IMR-90 (cell line): ENCODE measurements around the gene SCAF11. TPM values are rescaled to one million over a fixed set of nuclear protein-coding genes. Genes with fewer than 3 reads are reported as not detected.

ENCODE experiments used
- ATAC-seq: fragments of 200-7000 bp; cut with Tn5 transposase; 2 replicates; pipeline ENCODE4 v1.9.1; 2020; ENCODE audit warnings: low read depth, mild to moderate bottlenecking, moderate library complexity
- BruUV-seq: library from RNA; stranded (reverse); fragments of 400-500 nt; replicated peaks from 2 replicates; lab custom pipeline; 2021; lab: Mats Ljungman, UMichigan
- CTCF ChIA-PET: fragments of 300-600 bp; formaldehyde crosslinking; extraction: SDS; loops from one replicate; lab custom pipeline; 2021; ENCODE audit warnings: antibody characterized with exemption; lab: Yijun Ruan, JAX
- POLR2A ChIA-PET: fragments of 300-600 bp; sonication (Branson Sonifier 250); formaldehyde crosslinking; loops from one replicate; lab custom pipeline; 2022; ENCODE audit warnings: antibody characterized with exemption; ENCODE audit not compliant: unreplicated experiment; lab: Charles Lee
- DNase-seq: peaks from one replicate; pipeline ENCODE4 v3.0.0; 2013
- H2AFZ ChIP-seq: replicated peaks from 2 replicates; pipeline ENCODE3; 2013; ENCODE audit warnings: low read length, mild to moderate bottlenecking; ENCODE audit not compliant: poor library complexity
- H2AK5ac ChIP-seq: 2 replicates; pipeline ENCODE4 v1.6.1; 2013; ENCODE audit warnings: low read depth, low read length, inconsistent platforms
- H2AK9ac ChIP-seq: replicated peaks from 2 replicates; pipeline ENCODE3; 2013; ENCODE audit warnings: mild to moderate bottlenecking, low read depth, low read length, moderate library complexity; ENCODE audit not compliant: poor library complexity
- H2BK120ac ChIP-seq: 2 replicates; pipeline ENCODE4 v1.6.1; 2013; ENCODE audit warnings: low read depth, low read length, inconsistent platforms
- H2BK15ac ChIP-seq: 3 replicates; pipeline ENCODE4 v1.6.1; 2013; ENCODE audit warnings: low read depth, low read length, inconsistent platforms
- H2BK20ac ChIP-seq: 2 replicates; pipeline ENCODE4 v1.6.1; 2013; ENCODE audit warnings: low read depth, mild to moderate bottlenecking, inconsistent platforms, low read length, moderate library complexity
- H2BK5ac ChIP-seq: 2 replicates; pipeline ENCODE4 v1.6.1; 2013; ENCODE audit warnings: mild to moderate bottlenecking, low read depth, low read length, inconsistent platforms; ENCODE audit not compliant: poor library complexity, severe bottlenecking
- H3K14ac ChIP-seq: replicated peaks from 2 replicates; pipeline ENCODE4 v1.6.1; 2013; ENCODE audit warnings: low read depth, low read length, inconsistent platforms
- H3K18ac ChIP-seq: 2 replicates; pipeline ENCODE4 v1.6.1; 2013; ENCODE audit warnings: low read depth, low read length, control low read depth
- H3K23ac ChIP-seq: 2 replicates; pipeline ENCODE4 v1.6.1; 2013; ENCODE audit warnings: low read depth, low read length, inconsistent platforms
- H3K27ac ChIP-seq: 2 replicates; pipeline ENCODE4 v1.5.1; 2013; ENCODE audit warnings: mild to moderate bottlenecking, control low read depth, low read length; ENCODE audit not compliant: insufficient read depth
- H3K27me3 ChIP-seq: 2 replicates; pipeline ENCODE4 v1.6.1; 2013; ENCODE audit warnings: low read length; ENCODE audit not compliant: control insufficient read depth, insufficient read depth
- H3K36me3 ChIP-seq: 2 replicates; pipeline ENCODE4 v1.6.1; 2013; ENCODE audit warnings: low read length, mixed read lengths; ENCODE audit not compliant: control insufficient read depth, insufficient read depth
- H3K4ac ChIP-seq: 2 replicates; pipeline ENCODE4 v1.6.1; 2013; ENCODE audit warnings: low read depth, low read length, inconsistent platforms
- H3K4me1 ChIP-seq: 2 replicates; pipeline ENCODE4 v1.6.1; 2013; ENCODE audit warnings: low read length, mixed read lengths; ENCODE audit not compliant: control insufficient read depth, insufficient read depth
- H3K4me2 ChIP-seq: 2 replicates; pipeline ENCODE4 v1.6.1; 2013; ENCODE audit warnings: low read depth, mild to moderate bottlenecking, control low read depth, low read length, moderate library complexity
- H3K4me3 ChIP-seq: 2 replicates; pipeline ENCODE4 v1.5.1; 2013; ENCODE audit warnings: low read depth, mild to moderate bottlenecking, control low read depth, low read length, moderate library complexity; ENCODE audit not compliant: insufficient read depth
- H3K56ac ChIP-seq: 2 replicates; pipeline ENCODE4 v1.6.1; 2013; ENCODE audit warnings: low read length, inconsistent platforms; ENCODE audit not compliant: insufficient read depth; ENCODE audit errors: extremely low read depth
- H3K79me1 ChIP-seq, 2 experiments: 2 replicates each; pipeline ENCODE4 v1.6.1; 2013; ENCODE audit warnings: low read length in 2 of 2, inconsistent platforms in 1 of 2, low read depth in 1 of 2
- H3K9ac ChIP-seq: 2 replicates; pipeline ENCODE4 v1.6.1; 2013; ENCODE audit warnings: low read depth, low read length, control low read depth
- H3K9me1 ChIP-seq: 2 replicates; pipeline ENCODE4 v1.6.1; 2013; ENCODE audit warnings: low read length, inconsistent platforms; ENCODE audit not compliant: insufficient read depth
- H3K9me3 ChIP-seq: 2 replicates; pipeline ENCODE4 v1.6.1; 2013; ENCODE audit warnings: low read length; ENCODE audit not compliant: control insufficient read depth, insufficient read depth
- H4K20me1 ChIP-seq: 2 replicates; pipeline ENCODE4 v1.6.1; 2013; ENCODE audit warnings: low read length, inconsistent platforms; ENCODE audit not compliant: insufficient read depth
- H4K5ac ChIP-seq: 2 replicates; pipeline ENCODE4 v1.6.1; 2013; ENCODE audit warnings: mild to moderate bottlenecking, low read depth, low read length, control low read depth
- H4K8ac ChIP-seq, 2 experiments: 2 replicates each; pipeline ENCODE4 v1.6.1; 2013; ENCODE audit warnings: low read depth in 2 of 2, low read length in 2 of 2, control low read depth in 1 of 2, inconsistent platforms in 1 of 2
- H4K91ac ChIP-seq: 2 replicates; pipeline ENCODE4 v1.6.1; 2013; ENCODE audit warnings: low read depth, low read length, inconsistent platforms; ENCODE audit not compliant: insufficient read depth
- BHLHE40 ChIP-seq: fragments of 150-350 bp; IDR thresholded peaks from 2 replicates; pipeline ENCODE4 v1.6.1; 2016; ENCODE audit warnings: mild to moderate bottlenecking, low read depth, low read length
- CEBPB ChIP-seq: IDR thresholded peaks from 2 replicates; pipeline ENCODE4 v1.6.1; 2012; ENCODE audit warnings: low read depth, low read length, improper control_type of control experiment
- CHD1 ChIP-seq: IDR thresholded peaks from 2 replicates; pipeline ENCODE4 v1.6.1; 2012; ENCODE audit warnings: low read depth, low read length, improper control_type of control experiment
- FOS ChIP-seq: fragments of 150-350 bp; IDR thresholded peaks from 2 replicates; pipeline ENCODE4 v1.6.1; 2016; ENCODE audit warnings: low read depth, low read length
- MAZ ChIP-seq: IDR thresholded peaks from 2 replicates; pipeline ENCODE4 v1.6.1; 2012; ENCODE audit warnings: low read depth, mild to moderate bottlenecking, low read length, improper control_type of control experiment, moderate library complexity, borderline replicate concordance
- MXI1 ChIP-seq: IDR thresholded peaks from 2 replicates; pipeline ENCODE4 v1.6.1; 2012; ENCODE audit warnings: low read depth, mild to moderate bottlenecking, low read length, moderate library complexity, borderline replicate concordance
- NFE2L2 ChIP-seq: fragments of 150-350 bp; IDR thresholded peaks from 2 replicates; pipeline ENCODE4 v1.6.1; 2016; ENCODE audit warnings: low read depth, mild to moderate bottlenecking, low read length
- POLR2A ChIP-seq: IDR thresholded peaks from 2 replicates; pipeline ENCODE4 v1.6.1; 2012; ENCODE audit warnings: mild to moderate bottlenecking, low read depth, low read length
- RAD21 ChIP-seq: IDR thresholded peaks from 2 replicates; pipeline ENCODE4 v1.6.1; 2012; ENCODE audit warnings: low read length, improper control_type of control experiment
- RCOR1 ChIP-seq: IDR thresholded peaks from 2 replicates; pipeline ENCODE4 v1.6.1; 2012; ENCODE audit warnings: mild to moderate bottlenecking, low read length, improper control_type of control experiment; ENCODE audit not compliant: insufficient replicate concordance
- RFX5 ChIP-seq: IDR thresholded peaks from 2 replicates; pipeline ENCODE4 v1.8.0; 2012; ENCODE audit warnings: low read depth, mild to moderate bottlenecking, low read length, moderate library complexity
- SMC3 ChIP-seq: fragments of 150-350 bp; IDR thresholded peaks from 2 replicates; pipeline ENCODE4 v1.6.1; 2016; ENCODE audit warnings: low read depth, mild to moderate bottlenecking, antibody characterized with exemption, low read length, moderate library complexity
- WGBS, 2 experiments: methylation state at CpG; one replicate each; pipeline versions ENCODE4 v1.1.5 to v1.1.7; 2013; ENCODE audit warnings: missing lambda C conversion rate in 2 of 2; ENCODE audit not compliant: insufficient read length in 1 of 2; ENCODE audit errors: extremely low coverage in 2 of 2; 5-methylcytosine and 5-hydroxymethylcytosine counted together
- dilution Hi-C: fragments of 300-500 bp; cut with HindIII; formaldehyde crosslinking; loops from one replicate; pipeline ENCODE4 v1.14.3; 2018; ENCODE audit warnings: low sequenced_read_pairs; ENCODE audit not compliant: unreplicated experiment
- in situ Hi-C: fragments of 300-500 bp; cut with MboI; formaldehyde crosslinking; loops from 3 replicates; pipeline ENCODE4 v1.14.3; 2019; ENCODE audit warnings: low sequenced_read_pairs, inconsistent platforms, mixed read lengths
- intact Hi-C: fragments of 100-400 bp; cut with micrococcal nuclease; formaldehyde crosslinking; loops from 2 replicates; pipeline ENCODE4 v1.10.0; 2022
- polyA plus RNA-seq, 3 experiments: library from polyadenylated mRNA; depleted of rRNA; stranded (reverse); fragments of >200 nt; gene quantifications; 2 replicates each; pipeline ENCODE4 v1.2.3, GENCODE V29; 2012; ENCODE audit warnings: low replicate concordance in 1 of 3
- total RNA-seq: library from RNA; depleted of rRNA; stranded (reverse); fragments of >200 nt; gene quantifications from 2 replicates; pipeline ENCODE4 v1.2.3, GENCODE V29; 2012
- TF ChIP-seq, protein P1 (sequence below): fragments of 150-350 bp; IDR thresholded peaks from 2 replicates; pipeline ENCODE4 v1.6.1; 2016; ENCODE audit warnings: low read depth, mild to moderate bottlenecking, low read length, moderate library complexity, borderline replicate concordance
- TF ChIP-seq, protein P2 (sequence below): fragments of 150-350 bp; IDR thresholded peaks from 2 replicates; pipeline ENCODE4 v1.6.1; 2017; ENCODE audit warnings: mild to moderate bottlenecking, antibody characterized with exemption, low read length, low read depth
- TF ChIP-seq, protein P3 (sequence below): conservative IDR thresholded peaks from 2 replicates; pipeline ENCODE4 v1.5.1; 2012; ENCODE audit warnings: mild to moderate bottlenecking, low read depth, low read length, improper control_type of control experiment

SCAF11 gene
- total and polyA plus RNA-seq, 2 of the 4 experiments (the other 2 are of a cell fraction), result 33.9 to 70.4 TPM

- Histone ChIP-seq H3K27me3 (no peaks in the 10 kb centered on the region), H2AK5ac (no peak overlapping the region), H3K18ac (no peak overlapping the region), H4K91ac (no peak overlapping the region), H3K9me1 (0 out of 2 replicates have a peak, but pooled peaks cover 5% of the 10 kb centered on the region), H3K4ac (no peak overlapping the region), H4K8ac (no peak overlapping the region), H3K4me1 (peaks cover 2% of the 10 kb centered on the region), H2BK120ac (no peak overlapping the region), H3K14ac (no peak overlapping the region), H4K20me1 (peaks cover 68% of the 10 kb centered on the region), H3K56ac (no peak overlapping the region), H2BK5ac (no peak overlapping the region), H2BK15ac (no peak overlapping the region), H2BK20ac (no peak overlapping the region), H3K4me2 (no peak overlapping the region), H3K27ac (no peak overlapping the region), H3K79me1 (peaks cover 7 to 49% of the 10 kb centered on the region in 2 experiments), H3K23ac (no peak overlapping the region; the same call in 1 of the 2 replicates), H2AK9ac (no peak overlapping the region), H3K9me3 (no peaks in the 10 kb centered on the region), H3K4me3 (no peak overlapping the region), H3K9ac (no peak overlapping the region), H3K36me3 (0 out of 2 replicates have a peak, but pooled peaks cover 1% of the 10 kb centered on the region), H4K5ac (no peak overlapping the region), H2AFZ (no peak overlapping the region)
- ATAC-seq (no peak), DNase-seq (no peak)
- dilution Hi-C loops (no loop called here), in situ Hi-C loops (no loop called here), intact Hi-C loops (no loop called here)
- TF ChIP-seq FOS, result no peak
- TF ChIP-seq, protein P1, sequence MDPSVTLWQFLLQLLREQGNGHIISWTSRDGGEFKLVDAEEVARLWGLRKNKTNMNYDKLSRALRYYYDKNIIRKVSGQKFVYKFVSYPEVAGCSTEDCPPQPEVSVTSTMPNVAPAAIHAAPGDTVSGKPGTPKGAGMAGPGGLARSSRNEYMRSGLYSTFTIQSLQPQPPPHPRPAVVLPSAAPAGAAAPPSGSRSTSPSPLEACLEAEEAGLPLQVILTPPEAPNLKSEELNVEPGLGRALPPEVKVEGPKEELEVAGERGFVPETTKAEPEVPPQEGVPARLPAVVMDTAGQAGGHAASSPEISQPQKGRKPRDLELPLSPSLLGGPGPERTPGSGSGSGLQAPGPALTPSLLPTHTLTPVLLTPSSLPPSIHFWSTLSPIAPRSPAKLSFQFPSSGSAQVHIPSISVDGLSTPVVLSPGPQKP, result no peak
- no peak for TF ChIP-seq CHD1
- TF ChIP-seq, protein P2, sequence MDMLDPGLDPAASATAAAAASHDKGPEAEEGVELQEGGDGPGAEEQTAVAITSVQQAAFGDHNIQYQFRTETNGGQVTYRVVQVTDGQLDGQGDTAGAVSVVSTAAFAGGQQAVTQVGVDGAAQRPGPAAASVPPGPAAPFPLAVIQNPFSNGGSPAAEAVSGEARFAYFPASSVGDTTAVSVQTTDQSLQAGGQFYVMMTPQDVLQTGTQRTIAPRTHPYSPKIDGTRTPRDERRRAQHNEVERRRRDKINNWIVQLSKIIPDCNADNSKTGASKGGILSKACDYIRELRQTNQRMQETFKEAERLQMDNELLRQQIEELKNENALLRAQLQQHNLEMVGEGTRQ, result no peak
- no peak for TF ChIP-seq SMC3
- no peak for TF ChIP-seq NFE2L2
- TF ChIP-seq MAZ, result no peak
- TF ChIP-seq CEBPB, result no peak
- no peak for TF ChIP-seq MXI1
- no peak for TF ChIP-seq POLR2A
- TF ChIP-seq RFX5, result no peak
- no peak for TF ChIP-seq RCOR1
- TF ChIP-seq RAD21, result no peak
- no peak for TF ChIP-seq BHLHE40
- TF ChIP-seq, protein P3, sequence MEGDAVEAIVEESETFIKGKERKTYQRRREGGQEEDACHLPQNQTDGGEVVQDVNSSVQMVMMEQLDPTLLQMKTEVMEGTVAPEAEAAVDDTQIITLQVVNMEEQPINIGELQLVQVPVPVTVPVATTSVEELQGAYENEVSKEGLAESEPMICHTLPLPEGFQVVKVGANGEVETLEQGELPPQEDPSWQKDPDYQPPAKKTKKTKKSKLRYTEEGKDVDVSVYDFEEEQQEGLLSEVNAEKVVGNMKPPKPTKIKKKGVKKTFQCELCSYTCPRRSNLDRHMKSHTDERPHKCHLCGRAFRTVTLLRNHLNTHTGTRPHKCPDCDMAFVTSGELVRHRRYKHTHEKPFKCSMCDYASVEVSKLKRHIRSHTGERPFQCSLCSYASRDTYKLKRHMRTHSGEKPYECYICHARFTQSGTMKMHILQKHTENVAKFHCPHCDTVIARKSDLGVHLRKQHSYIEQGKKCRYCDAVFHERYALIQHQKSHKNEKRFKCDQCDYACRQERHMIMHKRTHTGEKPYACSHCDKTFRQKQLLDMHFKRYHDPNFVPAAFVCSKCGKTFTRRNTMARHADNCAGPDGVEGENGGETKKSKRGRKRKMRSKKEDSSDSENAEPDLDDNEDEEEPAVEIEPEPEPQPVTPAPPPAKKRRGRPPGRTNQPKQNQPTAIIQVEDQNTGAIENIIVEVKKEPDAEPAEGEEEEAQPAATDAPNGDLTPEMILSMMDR, result no peak
- BruUV-seq, result no TSS peak
- WGBS, 2 experiments, result no CpG with 5 or more reads among the region's 1 CpG
- ChIA-PET CTCF (no interaction called here), POLR2A (no interaction called here)
Observed at GRCh38 chr12:45980540-45980939, 9.8 kb downstream of the SCAF11 start.
